22Rv1 (cell line): ENCODE data around the gene SPSB2.

Experiments used
- H3K27ac ChIP-seq: fragments of 450-650 bp; 2 replicates; pipeline ENCODE4 v1.5.1; 2017
- CTCF ChIP-seq: fragments of 450-650 bp; IDR thresholded peaks from 2 replicates; pipeline ENCODE4 v1.5.1; 2017; ENCODE audit warnings: mild to moderate bottlenecking
- ZFX ChIP-seq: fragments of 450-650 bp; IDR thresholded peaks from 2 replicates; pipeline ENCODE4 v1.6.1; 2017; ENCODE audit warnings: antibody characterized with exemption, borderline replicate concordance

SPSB2 gene

DNA sequence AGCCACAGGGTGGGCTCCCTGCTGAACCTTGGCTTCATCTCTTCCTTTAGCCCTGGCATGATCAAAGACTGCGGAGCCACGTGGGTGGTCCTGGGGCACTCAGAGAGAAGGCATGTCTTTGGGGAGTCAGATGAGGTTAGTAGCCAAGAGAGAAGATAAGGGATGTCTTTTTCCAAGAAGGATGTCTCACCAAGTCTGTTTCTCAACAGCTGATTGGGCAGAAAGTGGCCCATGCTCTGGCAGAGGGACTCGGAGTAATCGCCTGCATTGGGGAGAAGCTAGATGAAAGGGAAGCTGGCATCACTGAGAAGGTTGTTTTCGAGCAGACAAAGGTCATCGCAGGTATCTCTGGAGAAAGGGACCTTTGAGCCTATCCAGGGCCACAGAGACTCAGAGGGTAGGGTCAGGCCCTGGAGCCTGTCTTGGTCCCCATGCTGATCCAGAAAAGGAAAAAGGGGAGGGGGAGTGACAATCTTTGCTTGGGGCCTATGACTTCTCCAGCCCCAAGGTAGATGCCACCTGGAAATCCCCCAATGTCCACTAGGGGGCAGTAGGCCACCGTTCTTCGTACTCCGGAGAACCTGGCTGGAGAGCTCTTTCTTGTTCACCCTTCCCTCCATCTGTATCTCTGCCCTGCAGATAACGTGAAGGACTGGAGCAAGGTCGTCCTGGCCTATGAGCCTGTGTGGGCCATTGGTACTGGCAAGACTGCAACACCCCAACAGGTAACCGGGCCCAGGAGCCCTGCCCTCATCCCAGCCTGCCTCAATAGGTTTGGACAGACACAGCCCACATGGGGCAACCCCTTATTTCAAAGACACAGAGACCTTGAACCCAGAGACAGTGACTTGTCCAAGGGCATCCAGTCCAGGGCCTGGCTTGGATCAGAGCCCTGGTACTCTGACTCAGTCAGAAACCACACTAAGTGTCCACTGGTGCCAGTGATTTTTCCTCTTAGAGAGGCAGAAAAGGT lies 3.8 kb downstream of the SPSB2 start:
- H3K27ac ChIP-seq: peak overlapping the region; percentile 99
- TF ChIP-seq CTCF: peak; percentile 98
- no peak for TF ChIP-seq ZFX

GRCh38 chr12:6868211-6869048 lies 4.7 kb downstream of the SPSB2 start:
- TF ChIP-seq ZFX (no peak), CTCF (no peak)
- peak overlapping the region; percentile 99 for H3K27ac ChIP-seq

DNA sequence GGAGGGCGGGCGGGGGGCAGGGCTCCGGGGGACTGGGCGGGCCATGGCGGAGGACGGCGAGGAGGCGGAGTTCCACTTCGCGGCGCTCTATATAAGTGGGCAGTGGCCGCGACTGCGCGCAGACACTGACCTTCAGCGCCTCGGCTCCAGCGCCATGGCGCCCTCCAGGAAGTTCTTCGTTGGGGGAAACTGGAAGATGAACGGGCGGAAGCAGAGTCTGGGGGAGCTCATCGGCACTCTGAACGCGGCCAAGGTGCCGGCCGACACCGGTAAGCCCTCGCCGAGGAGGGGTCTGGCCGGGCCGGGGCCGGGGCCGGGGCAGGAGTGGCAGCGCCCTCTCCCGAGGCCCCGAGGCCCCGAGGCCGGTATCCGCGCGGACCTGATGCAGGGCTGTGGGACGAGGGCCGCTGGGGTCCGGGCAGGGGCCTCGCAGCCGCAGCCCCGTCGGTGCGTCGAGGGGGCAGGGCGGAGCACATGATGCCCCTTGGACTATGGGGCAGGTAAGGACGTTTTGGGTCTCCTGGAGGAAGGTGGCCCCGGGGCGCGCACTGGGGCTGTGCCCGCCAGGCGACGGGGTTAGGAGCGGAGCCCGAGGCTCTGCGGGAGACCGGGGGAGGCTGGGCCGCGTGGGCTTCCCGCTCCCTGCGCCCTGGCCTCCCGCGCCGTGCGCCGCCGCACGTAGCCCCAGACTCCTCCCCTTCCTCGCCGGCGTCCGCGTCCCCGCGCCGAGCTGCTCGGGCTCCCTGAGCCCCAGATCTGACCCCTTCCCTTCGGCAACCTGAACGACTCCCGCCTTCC lies 5.5 kb downstream of the SPSB2 start, which contains the start of gene TPI1:
Gene TPI1 (plus strand): TSS at position 119 of the 798 bp plus-strand sequence. CDS start 36 bp downstream, at position 155.
- TF ChIP-seq CTCF (peak; percentile 19; the same call in 1 of the 2 replicates), ZFX (no peak)
- H3K27ac ChIP-seq: peak within 1 kb of the TSS; percentile 99

DNA sequence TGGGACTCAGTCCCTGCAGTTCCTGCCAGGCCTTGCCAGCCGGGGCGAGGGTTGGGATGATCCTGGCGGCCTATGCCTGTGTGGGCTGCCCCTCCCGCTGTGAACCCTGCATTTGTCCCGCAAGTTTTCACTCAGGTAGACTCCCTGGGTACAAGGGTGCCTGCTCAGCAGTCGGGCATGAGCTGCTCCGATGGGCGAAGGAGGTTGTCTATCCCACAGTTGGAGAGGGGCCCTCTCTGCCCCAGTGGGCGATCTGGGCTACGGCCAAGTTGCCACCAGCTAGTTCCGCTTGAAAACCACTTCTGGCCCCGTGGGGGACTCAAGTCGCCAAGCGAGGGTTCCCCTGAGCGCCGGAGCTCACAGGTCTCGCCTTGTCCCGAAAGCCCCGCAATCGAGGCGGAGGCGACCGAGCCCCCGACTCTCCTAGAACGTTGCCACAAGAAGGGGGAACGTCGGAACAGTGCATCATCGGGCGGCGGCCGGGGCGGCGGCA lies 6.1 kb downstream of the SPSB2 start:
- TF ChIP-seq ZFX: no peak
- TF ChIP-seq CTCF: no peak
- peak overlapping the region; percentile 99 for H3K27ac ChIP-seq

DNA sequence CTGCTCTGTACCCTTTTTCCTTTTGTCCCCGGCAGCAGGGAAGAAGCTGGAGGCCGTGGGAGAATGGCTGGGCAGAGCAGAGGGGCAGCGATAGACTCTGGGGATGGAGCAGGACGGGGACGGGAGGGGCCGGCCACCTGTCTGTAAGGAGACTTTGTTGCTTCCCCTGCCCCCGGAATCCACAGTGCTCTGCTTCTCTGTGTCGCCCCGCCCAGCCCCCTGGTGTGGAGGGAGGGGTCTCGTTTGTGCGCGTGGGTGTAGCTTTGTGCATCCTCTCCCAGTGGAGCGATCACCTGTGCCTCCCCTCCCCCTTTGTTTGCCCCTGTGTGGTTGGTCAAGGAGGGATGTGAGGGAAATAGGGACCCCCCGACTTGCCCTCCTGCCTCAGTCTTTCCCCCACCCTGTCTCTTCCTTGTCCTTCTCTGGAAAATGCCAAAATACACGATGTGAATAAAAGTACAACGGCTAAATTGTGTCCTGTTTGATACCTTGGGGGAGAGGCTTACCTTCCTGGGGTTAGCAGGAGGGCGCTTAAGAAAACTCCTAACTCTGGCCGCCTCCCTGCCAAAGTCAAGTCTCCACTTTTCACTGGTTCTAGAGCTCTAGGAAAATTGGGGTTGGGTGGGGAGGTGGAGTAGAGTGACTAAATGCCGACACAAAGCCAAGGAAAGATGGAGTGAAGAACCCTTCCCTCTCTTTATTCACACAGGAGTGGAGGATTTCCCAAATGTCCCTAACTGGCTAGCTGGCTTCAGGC lies 6.8 kb downstream of the SPSB2 start:
- no peak for TF ChIP-seq CTCF
- no peak for TF ChIP-seq ZFX
- peak overlapping the region; percentile 99 for H3K27ac ChIP-seq

DNA sequence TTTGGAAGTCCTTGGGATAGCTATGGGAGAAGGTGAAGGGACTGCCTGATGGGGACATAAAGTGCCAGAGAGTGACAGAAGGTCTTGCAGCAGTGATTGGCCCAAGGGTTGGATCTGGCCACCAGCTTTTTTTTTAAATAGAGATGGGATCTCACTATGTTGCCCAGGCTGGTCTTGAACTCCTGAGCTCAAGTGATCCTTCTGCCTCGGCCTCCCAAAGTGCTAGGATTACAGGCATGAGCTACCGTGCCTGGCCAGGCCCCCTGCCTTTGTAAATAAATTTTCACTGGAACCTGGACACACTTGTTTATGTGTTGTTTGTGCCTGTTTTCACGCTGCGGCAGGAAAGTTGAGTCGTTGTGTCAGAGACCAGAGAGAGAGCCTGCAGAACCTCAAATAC lies 7.8 kb downstream of the SPSB2 start:
- H3K27ac ChIP-seq: 0 out of 2 replicates have a peak overlapping the region, but pooled peaks have one; percentile 99
